ENCODE data around the gene NYNRIN.
"Not testable (repeated sequence)": the region's sequence is repeated elsewhere in the genome, so short reads cannot be mapped to it uniquely, and the experiment has no call there.

The NYNRIN gene

DNA sequence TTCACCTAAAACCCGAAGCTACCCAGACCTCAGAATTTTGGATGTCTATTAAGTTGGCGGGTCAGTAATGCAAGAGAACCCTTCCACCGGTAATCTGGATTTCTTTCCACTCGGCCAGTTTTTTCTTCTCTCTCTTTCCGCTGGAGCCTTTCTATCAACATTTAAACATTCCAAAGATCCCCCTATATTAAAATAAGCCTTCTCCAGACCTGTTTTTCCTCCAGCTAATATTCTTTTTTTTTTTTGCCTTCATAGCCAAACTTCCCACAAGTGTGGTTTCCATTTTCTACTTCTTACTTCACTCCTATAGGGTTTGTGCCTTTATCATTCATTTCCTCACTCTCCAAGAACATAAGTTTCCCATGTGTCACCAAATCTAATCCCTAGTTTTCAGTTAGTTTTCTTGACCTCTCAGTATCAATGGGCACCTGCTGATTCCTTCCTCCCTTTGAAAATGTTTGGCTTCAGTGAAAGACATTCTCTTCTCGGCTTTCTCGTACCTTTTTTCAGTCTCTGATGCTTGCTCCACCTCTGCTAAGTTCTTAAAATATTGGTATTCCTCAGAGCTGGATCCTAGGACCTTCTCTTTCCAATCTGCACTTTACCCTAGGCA is 44.4 kb downstream of the NYNRIN start:
- TF ChIP-seq, protein P1, sequence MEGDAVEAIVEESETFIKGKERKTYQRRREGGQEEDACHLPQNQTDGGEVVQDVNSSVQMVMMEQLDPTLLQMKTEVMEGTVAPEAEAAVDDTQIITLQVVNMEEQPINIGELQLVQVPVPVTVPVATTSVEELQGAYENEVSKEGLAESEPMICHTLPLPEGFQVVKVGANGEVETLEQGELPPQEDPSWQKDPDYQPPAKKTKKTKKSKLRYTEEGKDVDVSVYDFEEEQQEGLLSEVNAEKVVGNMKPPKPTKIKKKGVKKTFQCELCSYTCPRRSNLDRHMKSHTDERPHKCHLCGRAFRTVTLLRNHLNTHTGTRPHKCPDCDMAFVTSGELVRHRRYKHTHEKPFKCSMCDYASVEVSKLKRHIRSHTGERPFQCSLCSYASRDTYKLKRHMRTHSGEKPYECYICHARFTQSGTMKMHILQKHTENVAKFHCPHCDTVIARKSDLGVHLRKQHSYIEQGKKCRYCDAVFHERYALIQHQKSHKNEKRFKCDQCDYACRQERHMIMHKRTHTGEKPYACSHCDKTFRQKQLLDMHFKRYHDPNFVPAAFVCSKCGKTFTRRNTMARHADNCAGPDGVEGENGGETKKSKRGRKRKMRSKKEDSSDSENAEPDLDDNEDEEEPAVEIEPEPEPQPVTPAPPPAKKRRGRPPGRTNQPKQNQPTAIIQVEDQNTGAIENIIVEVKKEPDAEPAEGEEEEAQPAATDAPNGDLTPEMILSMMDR (conservative IDR thresholded peaks at IDR 0.05; ENCODE audit: low read depth, low read length): no peak
- H3K4me3 ChIP-seq (ENCODE audit: low read length): peak overlapping the region; percentile 97
- DNase-seq (ENCODE audit: low read depth): no peak

DNA sequence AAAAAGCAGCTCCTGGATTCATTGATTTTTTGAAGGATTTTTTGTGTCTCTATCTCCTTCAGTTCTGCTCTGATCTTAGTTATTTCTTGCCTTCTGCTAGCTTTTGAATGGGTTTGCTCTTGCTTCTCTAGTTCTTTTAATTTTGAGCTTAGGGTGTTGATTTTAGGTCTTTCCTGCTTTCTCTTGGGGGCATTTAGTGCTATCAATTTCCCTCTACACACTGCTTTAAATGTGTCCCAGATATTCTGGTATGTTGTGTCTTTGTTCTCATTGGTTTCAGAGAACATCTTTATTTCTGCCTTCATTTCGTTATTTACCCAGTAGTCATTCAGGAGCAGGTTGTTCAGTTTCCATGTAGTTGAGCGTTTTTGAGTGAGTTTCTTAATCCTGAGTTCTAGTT is 52.0 kb downstream of the NYNRIN start:
- DNase-seq (ENCODE audit: low read depth); H3K4me3 ChIP-seq (ENCODE audit: low read length): not testable (repeated sequence)

DNA sequence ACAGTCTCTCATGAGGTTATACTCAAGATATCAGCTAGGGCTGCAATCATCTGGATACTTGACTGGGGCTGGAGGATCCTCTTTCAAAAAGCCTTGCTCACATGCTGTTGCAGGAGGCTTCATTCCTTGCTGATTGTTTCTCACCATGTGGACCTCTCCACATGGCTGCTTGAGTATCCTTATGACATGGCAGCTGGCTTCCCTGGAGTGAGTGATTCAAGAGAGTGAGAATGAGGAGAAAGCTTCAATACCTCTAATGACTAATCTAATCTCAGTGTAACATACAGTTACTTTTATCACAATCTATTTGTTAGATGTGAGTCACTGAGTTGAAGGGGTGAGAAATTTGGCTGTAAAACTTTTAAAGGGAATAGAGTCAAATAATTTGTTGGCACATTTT is 58.2 kb downstream of the NYNRIN start:
- TF ChIP-seq, protein P1 (conservative IDR thresholded peaks at IDR 0.05; ENCODE audit: low read depth, low read length): no peak
- no peak overlapping the region for H3K4me3 ChIP-seq (ENCODE audit: low read length)
- DNase-seq (ENCODE audit: low read depth): no peak

DNA sequence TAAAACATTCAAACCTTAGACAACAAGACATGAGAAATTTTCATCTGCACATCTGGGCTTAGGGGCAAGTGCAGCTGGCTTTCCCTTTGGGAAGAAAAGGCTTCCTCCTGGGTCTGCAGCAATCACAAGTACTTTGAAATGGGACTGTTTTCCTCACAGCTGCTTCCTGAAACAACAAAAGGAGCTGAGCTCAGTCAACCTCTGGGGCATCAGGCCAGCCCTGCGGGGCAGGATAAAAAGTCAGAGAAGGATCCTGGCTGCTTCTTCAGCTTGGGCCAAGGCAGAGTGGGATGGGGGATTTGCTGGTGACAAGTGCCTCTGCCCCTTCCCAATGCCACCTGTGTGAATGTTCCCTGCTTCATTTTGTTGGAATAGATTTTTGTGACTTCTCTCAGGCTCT is 59.9 kb downstream of the NYNRIN start:
- no peak for DNase-seq (ENCODE audit: low read depth)
- no peak overlapping the region for H3K4me3 ChIP-seq (ENCODE audit: low read length)
- TF ChIP-seq, protein P1 (conservative IDR thresholded peaks at IDR 0.05; ENCODE audit: low read depth, low read length): no peak

DNA sequence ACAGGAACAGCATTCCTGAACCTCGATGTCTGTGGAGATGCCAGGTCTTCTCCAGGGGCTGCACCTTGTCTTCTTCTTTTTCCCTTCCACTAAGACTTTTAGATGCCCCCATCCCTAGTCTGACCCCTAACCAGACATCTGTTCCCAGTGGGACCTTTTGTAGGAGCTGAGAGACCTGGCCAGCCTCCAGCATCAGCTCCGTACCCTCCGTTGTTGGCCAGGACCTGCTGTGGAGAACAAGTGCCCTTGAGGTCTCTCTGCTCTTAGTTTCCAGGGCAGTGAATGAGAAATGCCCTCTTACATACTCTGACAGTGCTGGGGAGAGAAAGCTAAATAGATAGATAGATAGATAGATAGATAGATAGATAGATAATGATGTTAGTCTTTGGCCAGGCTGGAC is 60.5 kb downstream of the NYNRIN start:
- TF ChIP-seq, protein P1 (conservative IDR thresholded peaks at IDR 0.05; ENCODE audit: low read depth, low read length): no peak
- no peak overlapping the region for H3K4me3 ChIP-seq (ENCODE audit: low read length)
- no peak for DNase-seq (ENCODE audit: low read depth)

DNA sequence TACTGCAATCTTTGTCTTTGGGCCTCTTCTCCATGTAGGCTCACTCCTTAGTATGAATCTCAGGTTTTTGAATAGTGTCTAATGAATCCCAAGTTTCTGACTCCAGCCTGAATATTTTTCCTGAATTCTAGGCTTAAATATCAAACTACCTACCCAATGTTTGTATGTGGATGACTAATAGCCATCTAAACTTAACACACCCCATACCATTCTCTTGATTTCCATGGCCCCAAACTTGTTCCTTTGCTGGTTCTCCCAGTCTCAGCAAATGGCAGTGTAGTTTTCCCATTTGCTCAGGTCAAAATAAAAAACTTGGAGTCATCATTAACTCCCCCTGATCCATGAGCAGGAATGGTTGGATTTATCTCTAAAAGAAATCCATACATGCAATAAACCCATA is 62.5 kb downstream of the NYNRIN start:
- no peak for DNase-seq (ENCODE audit: low read depth)
- H3K4me3 ChIP-seq (ENCODE audit: low read length): no peak overlapping the region
- TF ChIP-seq, protein P1 (conservative IDR thresholded peaks at IDR 0.05; ENCODE audit: low read depth, low read length): no peak

DNA sequence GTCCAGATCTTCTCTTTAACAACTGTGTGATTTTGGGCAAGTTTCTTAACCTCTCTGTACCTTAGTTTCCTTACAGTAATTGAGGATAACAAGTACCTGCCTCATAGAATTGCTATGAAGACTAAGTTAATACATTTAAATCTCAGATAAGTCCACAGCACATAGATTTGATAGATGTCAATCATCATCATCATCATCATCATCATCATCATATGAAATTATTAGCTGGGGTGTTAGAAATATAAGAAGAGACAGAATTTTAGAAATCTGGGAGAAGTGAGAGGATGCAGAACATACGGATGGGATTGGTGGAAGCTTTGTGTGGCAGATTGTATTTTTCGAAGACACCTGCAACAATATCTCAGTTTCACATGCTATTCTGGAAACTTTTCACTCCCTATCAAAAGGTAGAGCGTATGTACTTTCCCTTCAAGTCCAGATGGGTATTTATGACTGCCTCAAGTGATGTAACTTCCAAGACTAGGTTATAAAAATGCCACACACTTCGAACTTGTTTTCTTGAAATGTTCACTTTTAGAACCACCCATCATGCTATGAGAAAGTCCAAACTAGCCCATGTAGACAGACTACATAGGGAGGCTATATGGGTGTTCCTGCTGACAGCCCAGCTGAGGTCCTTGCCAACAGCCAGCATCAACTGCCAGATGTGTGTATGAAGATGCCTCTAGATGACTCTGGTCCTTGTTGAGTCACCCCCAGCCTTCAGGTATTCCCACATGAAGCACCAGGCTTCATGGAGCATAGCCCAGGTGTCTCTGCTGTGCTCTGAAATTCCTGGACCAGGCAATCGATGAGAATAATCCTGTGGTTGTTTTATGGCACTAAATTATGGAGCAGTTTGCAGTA is 64.4 kb downstream of the NYNRIN start:
- H3K4me3 ChIP-seq (ENCODE audit: low read length): no peak overlapping the region
- TF ChIP-seq, protein P1 (conservative IDR thresholded peaks at IDR 0.05; ENCODE audit: low read depth, low read length): no peak
- no peak for DNase-seq (ENCODE audit: low read depth)

Data from retinal pigment epithelial cell (primary cell).